GM18505 (cell line): Measurements from ENCODE around the gene ACTRT2.

Experiments used
- ATAC-seq: cut with Tn5 transposase; IDR thresholded peaks from one replicate; pipeline ENCODE4 v1.9.1; 2021; ENCODE audit not compliant: unreplicated experiment
- POLR2A ChIP-seq: IDR thresholded peaks from 4 replicates; pipeline ENCODE4 v1.6.1; 2011; ENCODE audit warnings: borderline replicate concordance; ENCODE audit not compliant: insufficient read depth, insufficient read length; ENCODE audit errors: extremely low read depth

Gene ACTRT2

DNA sequence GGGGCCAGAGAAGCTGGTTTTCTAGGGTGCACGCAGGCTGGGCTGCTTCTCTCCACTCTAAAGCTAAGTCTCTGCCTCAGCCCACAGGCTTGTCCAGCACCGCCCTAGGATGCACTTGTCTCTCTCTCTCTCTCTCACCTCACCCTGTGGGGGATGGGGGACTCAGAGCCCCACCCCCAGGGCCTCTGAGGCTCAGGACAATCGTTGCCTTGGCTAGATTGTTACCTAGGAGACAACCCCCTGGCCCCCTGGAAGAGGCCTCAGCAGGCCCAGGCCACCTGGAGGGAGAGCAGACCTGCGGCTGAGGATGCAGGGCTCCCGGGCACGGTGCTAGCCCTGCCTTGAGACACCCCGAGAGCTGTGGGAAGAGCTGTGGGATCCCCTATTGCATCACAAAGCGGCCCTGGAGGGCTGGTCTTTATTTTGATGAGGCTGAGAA, at the start of gene ACTRT2:
Gene ACTRT2 (plus strand): TSS at position 235 of the 439 bp plus-strand sequence. CDS start 220 bp downstream, outside the sequence.
- ATAC-seq, result no peak
- no peak for TF ChIP-seq POLR2A

DNA sequence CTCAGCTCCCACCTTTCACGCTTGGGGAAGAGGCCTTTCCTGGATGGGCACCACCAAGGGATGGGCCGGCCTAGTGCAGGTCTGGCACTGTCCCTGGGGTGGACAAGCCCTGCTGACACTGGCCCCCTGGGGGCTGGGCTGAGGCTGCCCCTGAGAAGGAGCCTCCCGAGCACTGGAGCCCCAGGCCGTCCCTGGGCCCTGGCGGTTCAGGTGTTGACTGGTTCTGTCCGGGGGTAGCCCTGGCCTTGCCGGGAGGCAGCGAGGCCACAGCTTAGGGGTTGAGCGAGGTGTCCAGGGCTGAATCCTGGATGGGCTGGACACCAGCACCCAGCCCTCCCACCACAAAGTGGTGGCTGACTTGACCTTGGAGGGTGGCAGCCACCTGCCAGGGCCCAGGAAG, 49.7 kb upstream of the ACTRT2 start:
- TF ChIP-seq POLR2A, result no peak

DNA sequence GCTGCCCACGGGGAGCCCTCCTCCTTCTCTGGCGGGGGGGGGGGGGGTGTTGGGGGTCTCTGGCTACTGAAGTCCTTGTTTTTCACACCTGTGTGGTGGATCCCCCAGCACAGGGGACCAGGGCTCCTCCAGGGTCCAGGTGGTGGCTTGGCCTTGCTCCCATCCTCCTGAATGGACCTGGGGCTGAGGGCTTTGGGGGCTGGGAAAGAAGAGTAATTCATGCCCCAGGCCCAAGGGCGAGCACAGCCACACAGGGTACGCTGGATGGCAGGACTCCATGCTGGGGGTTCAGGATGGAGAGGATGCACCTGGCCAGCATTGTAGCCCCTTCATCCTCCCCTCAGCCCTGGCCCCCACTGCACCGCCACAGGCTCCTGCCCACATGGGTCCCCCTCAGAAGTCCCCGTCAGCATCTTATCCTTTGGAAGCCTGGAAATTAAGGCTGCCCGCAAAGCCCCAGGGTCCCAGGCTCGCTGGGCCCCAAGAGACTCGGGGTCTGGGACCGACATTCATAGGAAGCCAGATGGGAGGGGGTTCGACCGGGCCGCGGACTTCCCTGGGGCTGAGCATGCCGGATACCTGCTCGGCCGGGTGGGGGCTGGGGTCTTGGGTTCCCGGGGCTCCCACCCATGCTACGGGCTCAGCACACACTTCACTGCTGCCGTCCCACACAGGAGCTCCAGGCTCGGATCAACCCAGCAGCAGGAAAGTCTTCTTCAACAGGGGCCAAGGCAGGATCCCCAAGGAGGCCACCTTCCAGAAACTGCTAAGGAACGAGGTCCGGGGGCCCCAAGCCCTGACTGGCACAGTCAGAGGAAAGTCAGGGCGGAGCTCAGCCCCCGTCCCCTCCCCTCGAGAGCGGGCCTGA, 49.0 kb upstream of the ACTRT2 start:
- ATAC-seq, result no peak
- no peak for TF ChIP-seq POLR2A

More for the DNA sequence above, 49.7 kb upstream of the ACTRT2 start:
- ATAC-seq, result no peak

- TF ChIP-seq POLR2A, result no peak
- ATAC-seq, result no peak
These were observed 48.2 kb upstream of the ACTRT2 start for GRCh38 chr1:2972879-2973575.

DNA sequence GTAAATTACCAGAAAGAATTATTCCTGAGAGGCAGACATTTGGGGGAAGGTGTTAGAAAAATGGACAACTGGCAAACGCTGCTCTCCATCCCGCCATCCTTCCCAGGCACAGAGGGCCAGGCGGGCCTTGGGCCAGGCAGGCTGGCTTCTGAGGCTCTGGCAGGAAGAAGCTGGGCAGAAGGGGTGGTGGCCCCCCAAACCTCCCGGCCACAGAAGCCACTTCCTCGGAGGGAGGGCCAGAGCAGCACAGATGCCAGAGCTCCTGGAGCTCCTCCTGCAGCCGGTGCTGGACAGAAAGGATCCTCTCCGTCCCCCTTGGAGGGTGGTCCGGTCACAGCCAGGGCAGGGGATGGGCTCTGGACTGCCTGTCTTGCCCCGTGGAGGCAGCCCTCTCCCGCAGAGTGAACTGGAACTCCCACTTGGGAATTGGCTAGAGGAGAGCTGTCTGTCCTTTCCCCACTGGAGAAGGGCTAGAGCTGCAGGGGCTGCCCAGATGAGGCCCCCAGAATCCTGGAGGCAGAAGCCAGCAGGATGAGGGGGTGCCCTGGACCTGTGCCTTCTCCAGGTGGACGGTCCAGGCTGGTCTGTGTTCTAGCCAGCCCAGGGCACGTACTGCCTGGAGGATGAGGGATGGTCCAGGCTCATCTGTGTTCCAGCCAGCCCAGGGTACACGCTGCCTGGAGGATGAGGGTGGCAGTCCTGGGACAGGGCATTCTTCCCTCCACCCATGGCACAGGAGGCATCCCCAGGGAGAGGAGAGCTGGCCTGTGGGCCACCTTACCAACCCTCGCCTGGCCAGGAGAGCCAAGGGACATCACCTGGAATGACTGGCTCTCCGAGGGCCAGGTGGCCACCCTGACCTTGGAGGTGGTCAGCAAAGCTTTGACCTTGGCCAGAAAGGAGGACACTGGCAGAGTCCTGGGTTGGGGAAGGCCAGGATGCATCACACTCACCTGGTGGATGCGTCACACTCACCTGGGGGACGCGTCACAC, 47.4 kb upstream of the ACTRT2 start:
- no peak for ATAC-seq

DNA sequence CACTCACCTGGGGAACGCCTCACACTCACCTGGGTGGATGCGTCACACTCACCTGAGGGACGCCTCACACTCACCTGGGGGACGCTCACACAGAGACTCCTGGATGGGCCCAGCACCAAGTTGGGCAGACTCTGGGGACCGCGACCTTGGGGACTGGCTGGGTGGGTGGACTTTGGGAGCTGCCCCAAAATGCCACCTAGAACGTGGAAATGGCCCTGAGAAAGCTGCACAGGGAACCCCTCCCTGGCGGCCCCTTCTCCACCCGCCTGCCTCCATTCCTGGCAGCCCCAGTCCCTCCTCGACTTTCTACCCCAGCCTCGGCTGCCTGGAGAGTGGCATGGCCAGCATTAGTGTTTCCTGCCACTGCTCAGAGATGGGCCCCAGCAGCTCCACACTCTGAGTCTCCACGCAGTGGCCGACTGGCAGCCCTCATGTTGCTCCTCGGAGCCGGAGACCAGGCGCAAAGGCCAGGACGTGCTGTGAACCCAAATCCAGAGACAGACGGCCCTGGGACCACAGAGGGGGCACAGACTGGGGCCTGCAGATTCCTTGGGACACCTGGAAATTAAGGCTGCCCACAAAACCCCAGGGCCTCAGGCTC, 46.5 kb upstream of the ACTRT2 start:
- TF ChIP-seq POLR2A, result no peak
- ATAC-seq, result no peak

More for the DNA sequence above, 47.4 kb upstream of the ACTRT2 start:
- no peak for TF ChIP-seq POLR2A

GRCh38 chr1:2975466-2976179, 45.6 kb upstream of the ACTRT2 start:
- ATAC-seq, result no peak
- TF ChIP-seq POLR2A, result no peak

DNA sequence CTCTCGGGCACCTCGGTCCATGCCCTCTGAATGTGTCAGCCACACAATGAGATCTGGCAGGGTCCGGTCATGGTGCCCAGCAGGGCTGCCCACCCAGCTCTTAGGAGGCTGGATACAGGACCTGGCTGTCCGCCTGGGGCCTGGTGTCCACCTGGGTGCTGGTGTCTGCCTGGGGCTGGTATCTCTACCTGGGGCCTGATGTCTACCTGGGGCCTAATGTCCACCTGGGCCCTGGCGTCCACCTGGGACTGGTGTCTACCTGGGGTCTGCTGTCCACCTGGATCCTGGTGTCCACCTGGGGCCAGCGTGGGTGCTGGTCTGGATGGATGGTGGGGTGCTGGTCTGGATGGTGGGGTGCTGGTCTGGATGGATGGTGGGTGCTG, 45.1 kb upstream of the ACTRT2 start:
- ATAC-seq, result no peak
- TF ChIP-seq POLR2A, result no peak

GRCh38 chr1:2977886-2978611, 43.2 kb upstream of the ACTRT2 start:
- no peak for TF ChIP-seq POLR2A
- ATAC-seq, result no peak

GRCh38 chr1:2978691-2979190, 42.5 kb upstream of the ACTRT2 start:
- ATAC-seq, result no peak
- no peak for TF ChIP-seq POLR2A
